Spinal cord (tissue), 10 donors: ENCODE results near the gene DYDC1. TPM values are rescaled to one million over a fixed set of nuclear protein-coding genes. Genes with fewer than 3 reads are reported as not detected.
"Not testable (repeated sequence)": the region's sequence is repeated elsewhere in the genome, so short reads cannot be mapped to it uniquely, and the experiment has no call there.

Experiments used
- DNase-seq, 6 donors: peaks; one replicate each; pipeline versions ENCODE4 v3.0.0 to v3.0.0-alpha.2; 2013 to 2015; ENCODE audit warnings: low spot score in 6 of 6, low read depth in 4 of 6
- H3K27ac ChIP-seq: one replicate; pipeline ENCODE4 v1.5.1; 2013; ENCODE audit warnings: low read depth, low read length, control low read depth
- H3K27me3 ChIP-seq: one replicate; pipeline ENCODE4 v1.6.1; 2013; ENCODE audit warnings: low read length; ENCODE audit not compliant: control insufficient read depth, insufficient read depth
- H3K36me3 ChIP-seq: one replicate; pipeline ENCODE4 v1.6.1; 2013; ENCODE audit warnings: low read length; ENCODE audit not compliant: control insufficient read depth, insufficient read depth
- H3K4me1 ChIP-seq: one replicate; pipeline ENCODE4 v1.6.1; 2013; ENCODE audit warnings: low read length; ENCODE audit not compliant: control insufficient read depth, insufficient read depth
- H3K4me3 ChIP-seq: one replicate; pipeline ENCODE4 v1.5.1; 2013; ENCODE audit warnings: low read depth, low read length, control low read depth
- H3K9me3 ChIP-seq: one replicate; pipeline ENCODE4 v1.6.1; 2013; ENCODE audit warnings: low read length; ENCODE audit not compliant: control insufficient read depth, insufficient read depth
- WGBS: methylation state at CpG from one replicate; pipeline ENCODE4 v1.1.5; 2013; ENCODE audit warnings: missing lambda C conversion rate; ENCODE audit not compliant: insufficient coverage; 5-methylcytosine and 5-hydroxymethylcytosine counted together
- polyA plus RNA-seq, 2 donors: library from polyadenylated mRNA; unstranded; fragments of 120-200 nt; gene quantifications; one replicate each; pipeline ENCODE4 v1.2.1, GENCODE V29; 2013; ENCODE audit not compliant: insufficient read length in 2 of 2
- total RNA-seq, 2 donors: library from RNA; depleted of rRNA in 1 of 2; stranded (reverse); fragments of 120-200 nt in 1 of 2; fragments of >200 nt in 1 of 2; gene quantifications; one replicate each; pipeline versions ENCODE4 v1.2.3 to v1.2.4, GENCODE V29; 2013 to 2014
- donor health status: healthy.

Gene DYDC1
- total and polyA plus RNA-seq, 4 donors: 0.35 to 1.4 (median 0.38) TPM; not detected in 1

DNA sequence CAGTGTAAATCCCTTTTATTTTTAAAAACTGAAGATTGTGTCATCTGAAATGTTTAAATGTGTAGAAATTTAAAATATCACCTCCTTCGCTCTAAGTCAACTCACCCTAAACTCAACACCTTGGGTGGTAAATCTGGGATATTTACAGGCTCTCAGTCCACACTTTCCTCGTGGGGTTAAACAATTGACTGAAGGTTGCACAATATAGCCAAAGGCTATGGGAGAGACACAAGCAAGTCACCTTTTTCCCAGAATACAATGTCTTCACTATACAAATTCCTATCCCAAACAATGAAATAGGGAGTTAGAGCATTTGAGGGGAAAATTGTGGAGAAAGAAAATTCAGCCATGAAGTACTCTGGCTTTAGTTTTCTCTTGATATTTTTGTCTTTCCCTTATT lies 34.4 kb downstream of the DYDC1 start:
- H3K27ac ChIP-seq: no peak overlapping the region
- WGBS: no CpG with 5 or more reads among the region's 2 CpGs
- H3K27me3 ChIP-seq: no peaks in the 10 kb centered on the region
- DNase-seq: no peak
- no peaks in the 10 kb centered on the region for H3K36me3 ChIP-seq
- H3K4me3 ChIP-seq: no peak overlapping the region
- H3K9me3 ChIP-seq: no peaks in the 10 kb centered on the region
- H3K4me1 ChIP-seq: no peaks in the 10 kb centered on the region

GRCh38 chr10:80321183-80321582 lies 35.4 kb downstream of the DYDC1 start:
- H3K27me3 ChIP-seq: no peaks in the 10 kb centered on the region
- no peaks in the 10 kb centered on the region for H3K4me1 ChIP-seq
- H3K9me3 ChIP-seq: no peaks in the 10 kb centered on the region
- no peak overlapping the region for H3K4me3 ChIP-seq
- no peak overlapping the region for H3K27ac ChIP-seq
- H3K36me3 ChIP-seq: no peaks in the 10 kb centered on the region
- no CpG with 5 or more reads among the region's 5 CpGs for WGBS
- DNase-seq: no peak

- Histone ChIP-seq H3K4me1 (no peaks in the 10 kb centered on the region), H3K4me3 (no peak overlapping the region)
Measured at GRCh38 chr10:80320377-80320776, 36.2 kb downstream of the DYDC1 start.

DNA sequence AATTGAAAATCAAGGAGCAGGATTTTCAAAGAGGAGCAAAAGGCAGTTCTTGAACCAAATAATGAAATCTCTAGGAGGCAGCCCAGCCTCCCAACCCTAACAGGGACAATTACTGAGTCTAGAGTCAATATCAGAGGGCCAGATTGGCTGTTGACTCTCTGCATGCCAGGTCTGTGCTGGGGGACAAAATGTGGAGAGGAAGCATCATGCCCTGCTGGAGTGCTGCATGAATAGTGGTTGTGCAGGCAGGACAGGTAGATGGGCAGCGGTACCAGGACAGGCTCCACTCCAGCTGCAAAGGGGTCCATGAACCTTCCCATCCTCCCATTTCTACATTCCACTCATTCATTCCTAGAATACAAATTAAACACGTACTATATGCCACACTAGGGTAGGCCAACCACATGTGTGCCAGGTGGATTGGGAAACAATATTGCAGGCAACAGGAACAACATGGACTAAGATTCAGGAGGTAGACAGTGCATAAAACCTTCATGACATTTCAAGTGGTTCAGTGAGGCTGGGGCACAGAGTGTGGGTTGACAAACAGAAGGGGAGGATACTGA lies 36.7 kb downstream of the DYDC1 start:
- no peak for DNase-seq
- Histone ChIP-seq H3K36me3 (no peaks in the 10 kb centered on the region), H3K4me1 (no peaks in the 10 kb centered on the region), H3K9me3 (no peaks in the 10 kb centered on the region), H3K27me3 (no peaks in the 10 kb centered on the region), H3K27ac (no peak overlapping the region), H3K4me3 (no peak overlapping the region)
- WGBS: no CpG with 5 or more reads among the region's 2 CpGs

More at GRCh38 chr10:80320377-80320776, 36.2 kb downstream of the DYDC1 start:
- H3K9me3 ChIP-seq: no peaks in the 10 kb centered on the region
- H3K36me3 ChIP-seq: no peaks in the 10 kb centered on the region
- H3K27ac ChIP-seq: no peak overlapping the region
- H3K27me3 ChIP-seq: no peaks in the 10 kb centered on the region
- no peak for DNase-seq

GRCh38 chr10:80319318-80319717 lies 37.2 kb downstream of the DYDC1 start:
- no peak for DNase-seq
- Histone ChIP-seq H3K36me3 (no peaks in the 10 kb centered on the region), H3K27me3 (no peaks in the 10 kb centered on the region), H3K4me3 (no peak overlapping the region), H3K27ac (no peak overlapping the region), H3K4me1 (no peaks in the 10 kb centered on the region), H3K9me3 (no peaks in the 10 kb centered on the region)
- WGBS: 100% methylated on average over 1 of the region's 2 CpGs

- Histone ChIP-seq H3K27ac (no peak overlapping the region), H3K9me3 (no peaks in the 10 kb centered on the region), H3K27me3 (no peaks in the 10 kb centered on the region), H3K36me3 (no peaks in the 10 kb centered on the region), H3K4me1 (no peaks in the 10 kb centered on the region), H3K4me3 (no peak overlapping the region)
- DNase-seq: no peak
Measured at GRCh38 chr10:80318742-80319141, 37.8 kb downstream of the DYDC1 start.

- Histone ChIP-seq H3K4me3 (no peak overlapping the region), H3K36me3 (no peaks in the 10 kb centered on the region), H3K27ac (no peak overlapping the region), H3K9me3 (no peaks in the 10 kb centered on the region), H3K4me1 (no peaks in the 10 kb centered on the region), H3K27me3 (no peaks in the 10 kb centered on the region)
- 89% methylated on average over 17 of the region's 21 CpGs for WGBS
- no peak for DNase-seq
Measured at GRCh38 chr10:80315391-80315790, 41.2 kb downstream of the DYDC1 start.

GRCh38 chr10:80313523-80313922 lies 43.0 kb downstream of the DYDC1 start:
- no peaks in the 10 kb centered on the region for H3K36me3 ChIP-seq
- WGBS: 100% methylated on average over 1 of the region's 5 CpGs
- no peaks in the 10 kb centered on the region for H3K27me3 ChIP-seq
- H3K9me3 ChIP-seq: no peaks in the 10 kb centered on the region
- no peaks in the 10 kb centered on the region for H3K4me1 ChIP-seq
- no peak overlapping the region for H3K27ac ChIP-seq
- H3K4me3 ChIP-seq: no peak overlapping the region
- DNase-seq: no peak

GRCh38 chr10:80305989-80306388 lies 50.6 kb downstream of the DYDC1 start:
- H3K4me3 ChIP-seq, H3K27ac ChIP-seq, H3K36me3 ChIP-seq, H3K27me3 ChIP-seq, DNase-seq, H3K4me1 ChIP-seq, H3K9me3 ChIP-seq: not testable (repeated sequence)
- WGBS: no CpG with 5 or more reads among the region's 3 CpGs

DNA sequence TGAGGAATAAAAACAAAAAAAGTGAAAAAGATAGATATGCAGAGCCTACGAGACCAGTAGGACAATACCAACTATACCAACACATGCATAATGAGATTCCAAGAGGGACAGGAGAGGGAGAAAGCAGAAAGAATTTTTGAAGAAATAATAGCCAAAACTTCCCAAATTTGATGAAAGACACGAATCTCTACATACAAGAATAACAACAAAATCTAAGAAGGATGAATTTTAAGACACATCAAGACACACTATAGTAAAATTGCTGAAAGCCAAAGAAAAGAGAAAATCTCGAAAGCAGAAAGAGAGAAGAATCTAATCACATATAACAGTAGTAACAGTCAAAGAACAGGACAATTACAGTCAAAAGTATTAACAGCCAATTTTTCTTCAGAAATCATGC lies 59.6 kb downstream of the DYDC1 start:
- Histone ChIP-seq H3K27ac (no peak overlapping the region), H3K4me3 (no peak overlapping the region), H3K9me3 (no peaks in the 10 kb centered on the region), H3K36me3 (no peaks in the 10 kb centered on the region), H3K27me3 (no peaks in the 10 kb centered on the region), H3K4me1 (no peaks in the 10 kb centered on the region)
- DNase-seq: no peak
- WGBS: no CpG with 5 or more reads among the region's 3 CpGs
